ENCODE results near the gene YIF1A.

DNA sequence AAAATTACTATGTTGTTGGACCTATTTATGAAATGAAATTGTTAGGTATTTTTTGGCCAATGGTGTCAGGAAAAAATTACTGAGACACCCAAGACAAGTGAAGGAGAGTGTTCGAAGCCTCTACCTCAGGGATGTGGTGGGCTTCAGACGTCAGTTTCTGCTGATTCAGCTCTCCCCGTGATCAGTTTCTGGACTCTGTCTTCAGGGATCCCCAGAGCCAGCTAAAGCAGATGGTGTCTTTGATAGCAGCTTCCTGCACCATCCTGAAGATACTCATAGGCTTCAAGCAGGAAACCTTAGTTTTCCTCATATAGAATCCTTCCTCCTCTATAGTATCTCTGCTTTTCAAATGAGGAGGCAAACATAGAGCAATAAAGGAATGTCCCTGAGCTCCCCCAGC lies 20.5 kb upstream of the YIF1A start:
- TF ChIP-seq, protein P1, sequence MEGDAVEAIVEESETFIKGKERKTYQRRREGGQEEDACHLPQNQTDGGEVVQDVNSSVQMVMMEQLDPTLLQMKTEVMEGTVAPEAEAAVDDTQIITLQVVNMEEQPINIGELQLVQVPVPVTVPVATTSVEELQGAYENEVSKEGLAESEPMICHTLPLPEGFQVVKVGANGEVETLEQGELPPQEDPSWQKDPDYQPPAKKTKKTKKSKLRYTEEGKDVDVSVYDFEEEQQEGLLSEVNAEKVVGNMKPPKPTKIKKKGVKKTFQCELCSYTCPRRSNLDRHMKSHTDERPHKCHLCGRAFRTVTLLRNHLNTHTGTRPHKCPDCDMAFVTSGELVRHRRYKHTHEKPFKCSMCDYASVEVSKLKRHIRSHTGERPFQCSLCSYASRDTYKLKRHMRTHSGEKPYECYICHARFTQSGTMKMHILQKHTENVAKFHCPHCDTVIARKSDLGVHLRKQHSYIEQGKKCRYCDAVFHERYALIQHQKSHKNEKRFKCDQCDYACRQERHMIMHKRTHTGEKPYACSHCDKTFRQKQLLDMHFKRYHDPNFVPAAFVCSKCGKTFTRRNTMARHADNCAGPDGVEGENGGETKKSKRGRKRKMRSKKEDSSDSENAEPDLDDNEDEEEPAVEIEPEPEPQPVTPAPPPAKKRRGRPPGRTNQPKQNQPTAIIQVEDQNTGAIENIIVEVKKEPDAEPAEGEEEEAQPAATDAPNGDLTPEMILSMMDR (IDR thresholded peaks at IDR 0.05) = no peak
- TF ChIP-seq, protein P2, sequence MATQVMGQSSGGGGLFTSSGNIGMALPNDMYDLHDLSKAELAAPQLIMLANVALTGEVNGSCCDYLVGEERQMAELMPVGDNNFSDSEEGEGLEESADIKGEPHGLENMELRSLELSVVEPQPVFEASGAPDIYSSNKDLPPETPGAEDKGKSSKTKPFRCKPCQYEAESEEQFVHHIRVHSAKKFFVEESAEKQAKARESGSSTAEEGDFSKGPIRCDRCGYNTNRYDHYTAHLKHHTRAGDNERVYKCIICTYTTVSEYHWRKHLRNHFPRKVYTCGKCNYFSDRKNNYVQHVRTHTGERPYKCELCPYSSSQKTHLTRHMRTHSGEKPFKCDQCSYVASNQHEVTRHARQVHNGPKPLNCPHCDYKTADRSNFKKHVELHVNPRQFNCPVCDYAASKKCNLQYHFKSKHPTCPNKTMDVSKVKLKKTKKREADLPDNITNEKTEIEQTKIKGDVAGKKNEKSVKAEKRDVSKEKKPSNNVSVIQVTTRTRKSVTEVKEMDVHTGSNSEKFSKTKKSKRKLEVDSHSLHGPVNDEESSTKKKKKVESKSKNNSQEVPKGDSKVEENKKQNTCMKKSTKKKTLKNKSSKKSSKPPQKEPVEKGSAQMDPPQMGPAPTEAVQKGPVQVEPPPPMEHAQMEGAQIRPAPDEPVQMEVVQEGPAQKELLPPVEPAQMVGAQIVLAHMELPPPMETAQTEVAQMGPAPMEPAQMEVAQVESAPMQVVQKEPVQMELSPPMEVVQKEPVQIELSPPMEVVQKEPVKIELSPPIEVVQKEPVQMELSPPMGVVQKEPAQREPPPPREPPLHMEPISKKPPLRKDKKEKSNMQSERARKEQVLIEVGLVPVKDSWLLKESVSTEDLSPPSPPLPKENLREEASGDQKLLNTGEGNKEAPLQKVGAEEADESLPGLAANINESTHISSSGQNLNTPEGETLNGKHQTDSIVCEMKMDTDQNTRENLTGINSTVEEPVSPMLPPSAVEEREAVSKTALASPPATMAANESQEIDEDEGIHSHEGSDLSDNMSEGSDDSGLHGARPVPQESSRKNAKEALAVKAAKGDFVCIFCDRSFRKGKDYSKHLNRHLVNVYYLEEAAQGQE (IDR thresholded peaks at IDR 0.05) = no peak
- TF ChIP-seq POLR2A (IDR thresholded peaks at IDR 0.05; ENCODE audit: low read length) (no peak), SMC3 (IDR thresholded peaks at IDR 0.05) (no peak), HDAC2 (IDR thresholded peaks at IDR 0.05) (no peak), HOXB13 (CRISPR knock-in tag; IDR thresholded peaks at IDR 0.05; ENCODE audit: low read depth) (no peak), HOXB5 (CRISPR knock-in tag; IDR thresholded peaks at IDR 0.05) (no peak)
- TF ChIP-seq, protein P3, sequence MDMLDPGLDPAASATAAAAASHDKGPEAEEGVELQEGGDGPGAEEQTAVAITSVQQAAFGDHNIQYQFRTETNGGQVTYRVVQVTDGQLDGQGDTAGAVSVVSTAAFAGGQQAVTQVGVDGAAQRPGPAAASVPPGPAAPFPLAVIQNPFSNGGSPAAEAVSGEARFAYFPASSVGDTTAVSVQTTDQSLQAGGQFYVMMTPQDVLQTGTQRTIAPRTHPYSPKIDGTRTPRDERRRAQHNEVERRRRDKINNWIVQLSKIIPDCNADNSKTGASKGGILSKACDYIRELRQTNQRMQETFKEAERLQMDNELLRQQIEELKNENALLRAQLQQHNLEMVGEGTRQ (IDR thresholded peaks at IDR 0.05) = no peak
